ENCODE measurements around the gene B4GALT3. TPM values are rescaled to one million over a fixed set of nuclear protein-coding genes. Genes with fewer than 3 reads are reported as not detected.
A peak's percentile ranks its signal among the peaks of the same experiment; 100 is the strongest.

Gene B4GALT3
- total and polyA plus RNA-seq, 2 of the 4 experiments (the other 2 are of a cell fraction) = 19.9 to 36.0 TPM

GRCh38 chr1:161196111-161196510, 18.8 kb upstream of the B4GALT3 start:
- POLR2A ChIA-PET (ENCODE audit: unreplicated experiment) = no interaction called here
- in situ Hi-C loops (cut with MboI; ENCODE audit: low sequenced_read_pairs) = no loop called here
- CTCF ChIA-PET = no interaction called here

More at GRCh38 chr1:161196111-161196510, 18.8 kb upstream of the B4GALT3 start:
- H3K9me1 ChIP-seq (ENCODE audit: insufficient read depth, low read length) = peaks cover 16% of the 10 kb centered on the region
- H2BK15ac ChIP-seq (ENCODE audit: low read depth, low read length) = no peak overlapping the region
- DNase-seq (no peak), ATAC-seq (ENCODE audit: low read depth) (no peak)
- H3K23ac ChIP-seq (ENCODE audit: low read depth, low read length) = no peak overlapping the region
- H3K4me1 ChIP-seq (ENCODE audit: control insufficient read depth, insufficient read depth, low read length) = peaks cover 25% of the 10 kb centered on the region
- H3K4me3 ChIP-seq (ENCODE audit: insufficient read depth, low read depth, low read length) = no peak overlapping the region
- H3K9me3 ChIP-seq (ENCODE audit: control insufficient read depth, insufficient read depth, low read length) = no peaks in the 10 kb centered on the region
- peak overlapping the region; percentile 5 for H2AFZ ChIP-seq (replicated peaks; ENCODE audit: low read length, poor library complexity)
- H3K79me1 ChIP-seq (ENCODE audit: low read depth in 1 of 2, low read length in 2 of 2) = no peaks in the 10 kb centered on the region; a peak in 1 of 4 replicates
- H3K9ac ChIP-seq (ENCODE audit: low read depth, low read length) = no peak overlapping the region
- H4K5ac ChIP-seq (ENCODE audit: low read depth, low read length) = no peak overlapping the region
- TF ChIP-seq MXI1 (IDR thresholded peaks at IDR 0.05; ENCODE audit: borderline replicate concordance, low read depth, low read length) (no peak), BHLHE40 (IDR thresholded peaks at IDR 0.05; ENCODE audit: low read depth, low read length) (no peak), NFE2L2 (IDR thresholded peaks at IDR 0.05; ENCODE audit: low read depth, low read length) (no peak), RFX5 (IDR thresholded peaks at IDR 0.05; ENCODE audit: low read depth, low read length) (no peak), ELK1 (IDR thresholded peaks at IDR 0.05; ENCODE audit: borderline replicate concordance, low read depth, low read length) (no peak), POLR2A (IDR thresholded peaks at IDR 0.05; ENCODE audit: low read depth, low read length) (no peak), RCOR1 (IDR thresholded peaks at IDR 0.05; ENCODE audit: insufficient replicate concordance, low read length) (no peak), RAD21 (IDR thresholded peaks at IDR 0.05; ENCODE audit: low read length) (no peak), CEBPB (IDR thresholded peaks at IDR 0.05; ENCODE audit: low read depth, low read length) (no peak), CHD1 (IDR thresholded peaks at IDR 0.05; ENCODE audit: low read depth, low read length) (no peak), FOS (IDR thresholded peaks at IDR 0.05; ENCODE audit: low read depth, low read length) (no peak), SMC3 (IDR thresholded peaks at IDR 0.05; ENCODE audit: low read depth, low read length) (no peak), MAZ (IDR thresholded peaks at IDR 0.05; ENCODE audit: borderline replicate concordance, low read depth, low read length) (no peak), MAFK (IDR thresholded peaks at IDR 0.05; ENCODE audit: low read depth, low read length) (no peak), CTCF (conservative IDR thresholded peaks at IDR 0.05; ENCODE audit: low read depth, low read length) (no peak), USF2 (IDR thresholded peaks at IDR 0.05; ENCODE audit: low read depth, low read length) (no peak)
- no peaks in the 10 kb centered on the region for H3K36me3 ChIP-seq (ENCODE audit: control insufficient read depth, insufficient read depth, low read length)
- no peaks in the 10 kb centered on the region for H4K20me1 ChIP-seq (ENCODE audit: insufficient read depth, low read length)
- no TSS peak for BruUV-seq (replicated peaks)
- H3K27ac ChIP-seq (ENCODE audit: insufficient read depth, low read length) = no peak overlapping the region
- dilution Hi-C loops (cut with HindIII; ENCODE audit: low sequenced_read_pairs, unreplicated experiment) = no loop called here
- no peak overlapping the region for H3K56ac ChIP-seq (ENCODE audit: extremely low read depth, insufficient read depth, low read length)
- no peak overlapping the region for H4K91ac ChIP-seq (ENCODE audit: insufficient read depth, low read depth, low read length)
- H2BK20ac ChIP-seq (ENCODE audit: low read depth, low read length) = no peak overlapping the region
- no peak overlapping the region for H2BK120ac ChIP-seq (ENCODE audit: low read depth, low read length)
- H2AK5ac ChIP-seq (ENCODE audit: low read depth, low read length) = no peak overlapping the region
- no peak overlapping the region for H3K4me2 ChIP-seq (ENCODE audit: low read depth, low read length)
- no peak overlapping the region for H3K14ac ChIP-seq (replicated peaks; ENCODE audit: low read depth, low read length)
- no peak overlapping the region for H3K18ac ChIP-seq (ENCODE audit: low read depth, low read length)
- H2BK5ac ChIP-seq (ENCODE audit: low read depth, low read length, poor library complexity, severe bottlenecking) = no peak overlapping the region
- H2AK9ac ChIP-seq (replicated peaks; ENCODE audit: low read depth, low read length, poor library complexity) = no peak overlapping the region
- intact Hi-C loops (cut with micrococcal nuclease) = no loop called here
- H3K4ac ChIP-seq (ENCODE audit: low read depth, low read length) = no peak overlapping the region; the same call in 1 of the 2 replicates
- H3K27me3 ChIP-seq (ENCODE audit: control insufficient read depth, insufficient read depth, low read length) = no peaks in the 10 kb centered on the region
- no peak overlapping the region; a peak in 1 of 4 replicates for H4K8ac ChIP-seq (ENCODE audit: low read depth in 2 of 2, low read length in 2 of 2)
- WGBS, 2 experiments (ENCODE audit: extremely low coverage in 2 of 2, insufficient read length in 1 of 2) = 100% methylated on average over 1 of the region's 7 CpGs; no CpG with 5 or more reads in 1 of the 2 experiments

Data from IMR-90 (cell line).